ENCODE data around the gene SLC9A3. TPM values are rescaled to one million over a fixed set of nuclear protein-coding genes. Genes with fewer than 3 reads are reported as not detected.

The SLC9A3 gene
- total and polyA plus RNA-seq, 8 donors: 2.7 to 142 (median 14.9) TPM

- DNase-seq: no peak
- H3K4me1 ChIP-seq: peaks cover 0 to 6% (median 0%) of the 10 kb centered on the region in 4 donors
- H3K36me3 ChIP-seq: no peaks in the 10 kb centered on the region
- peaks cover 7 to 93% (median 16%) of the 10 kb centered on the region in 3 donors for H3K27me3 ChIP-seq
- no peak overlapping the region for H3K27ac ChIP-seq
- H3K9me3 ChIP-seq: no peaks in the 10 kb centered on the region
- H3K4me3 ChIP-seq: no peak overlapping the region
- WGBS, 5 donors: 59 to 78% (median 62%) methylated on average over 21 to 22 of the region's 22 CpGs
- TF ChIP-seq POLR2AphosphoS5 (IDR thresholded peaks at IDR 0.05): no peak
- no peak for TF ChIP-seq EP300 (IDR thresholded peaks at IDR 0.05)
- no peak for TF ChIP-seq POLR2A (IDR thresholded peaks at IDR 0.05)
- TF ChIP-seq CTCF (IDR thresholded peaks at IDR 0.05): no peak
- intact Hi-C loops (cut with DNase I; ENCODE audit: low total_unique reads): no loop called here
Measured at GRCh38 chr5:497090-497700, 27.1 kb downstream of the SLC9A3 start.

GRCh38 chr5:496028-496427 lies 28.2 kb downstream of the SLC9A3 start:
- TF ChIP-seq POLR2A (IDR thresholded peaks at IDR 0.05) (no peak), EP300 (IDR thresholded peaks at IDR 0.05) (no peak), POLR2AphosphoS5 (IDR thresholded peaks at IDR 0.05) (no peak), CTCF (IDR thresholded peaks at IDR 0.05) (no peak)
- 36 to 58% (median 45%) methylated on average over 16 to 19 of the region's 19 CpGs for WGBS, 5 donors
- Histone ChIP-seq H3K4me3 (no peak overlapping the region), H3K27ac (no peak overlapping the region), H3K36me3 (no peaks in the 10 kb centered on the region), H3K27me3 (peaks cover 7 to 92% (median 16%) of the 10 kb centered on the region in 3 donors), H3K4me1 (peaks cover 0 to 6% (median 0%) of the 10 kb centered on the region in 4 donors), H3K9me3 (no peaks in the 10 kb centered on the region)
- no peak for DNase-seq
- intact Hi-C loops (cut with DNase I; ENCODE audit: low total_unique reads): no loop called here

GRCh38 chr5:494667-495255 lies 29.5 kb downstream of the SLC9A3 start:
- DNase-seq: no peak
- H3K36me3 ChIP-seq: no peaks in the 10 kb centered on the region
- H3K27me3 ChIP-seq: peaks cover 7 to 92% (median 16%) of the 10 kb centered on the region in 3 donors
- 83 to 90% (median 89%) methylated on average over 35 to 38 of the region's 38 CpGs for WGBS, 5 donors
- H3K4me3 ChIP-seq: no peak overlapping the region
- H3K27ac ChIP-seq: no peak overlapping the region
- H3K4me1 ChIP-seq: peaks cover 0 to 6% (median 0%) of the 10 kb centered on the region in 4 donors
- no peaks in the 10 kb centered on the region for H3K9me3 ChIP-seq
- TF ChIP-seq EP300 (IDR thresholded peaks at IDR 0.05): no peak
- no peak for TF ChIP-seq CTCF (IDR thresholded peaks at IDR 0.05)
- no peak for TF ChIP-seq POLR2AphosphoS5 (IDR thresholded peaks at IDR 0.05)
- no peak for TF ChIP-seq POLR2A (IDR thresholded peaks at IDR 0.05)
- intact Hi-C loops (cut with DNase I; ENCODE audit: low total_unique reads): no loop called here

- 36 to 100% (median 52%) methylated on average over 1 to 13 of the region's 13 CpGs for WGBS, 5 donors
- Histone ChIP-seq H3K36me3 (no peaks in the 10 kb centered on the region), H3K9me3 (no peaks in the 10 kb centered on the region), H3K27me3 (peaks cover 7 to 92% (median 17%) of the 10 kb centered on the region in 3 donors), H3K4me3 (no peak overlapping the region), H3K27ac (no peak overlapping the region), H3K4me1 (peaks cover 0 to 6% (median 0%) of the 10 kb centered on the region in 4 donors)
- intact Hi-C loops (cut with DNase I; ENCODE audit: low total_unique reads): no loop called here
- TF ChIP-seq POLR2AphosphoS5 (IDR thresholded peaks at IDR 0.05): no peak
- TF ChIP-seq POLR2A (IDR thresholded peaks at IDR 0.05): no peak
- no peak for TF ChIP-seq CTCF (IDR thresholded peaks at IDR 0.05)
- TF ChIP-seq EP300 (IDR thresholded peaks at IDR 0.05): no peak
- DNase-seq: no peak
Measured at GRCh38 chr5:493758-494157, 30.5 kb downstream of the SLC9A3 start.
